ENCODE measurements around the gene PRAME.

The PRAME gene

GRCh38 chr22:22548910-22549309 is 10.2 kb downstream of the PRAME start:
- H3K27me3 ChIP-seq (ENCODE audit: control insufficient read depth, insufficient read depth, low read length): peaks cover 74% of the 10 kb centered on the region
- no peak overlapping the region for H3K9ac ChIP-seq (ENCODE audit: low read depth, low read length)
- H3K4me3 ChIP-seq (ENCODE audit: low read depth, low read length): no peak overlapping the region
- no peaks in the 10 kb centered on the region for H3K4me1 ChIP-seq (ENCODE audit: control insufficient read depth, insufficient read depth, low read length)
- H3K36me3 ChIP-seq (ENCODE audit: control insufficient read depth, insufficient read depth, low read length): no peaks in the 10 kb centered on the region
- no peaks in the 10 kb centered on the region for H3K9me3 ChIP-seq (ENCODE audit: control insufficient read depth, insufficient read depth, low read length)
- no peak overlapping the region for H3K27ac ChIP-seq (ENCODE audit: low read depth, low read length)

GRCh38 chr22:22548317-22548716 is 10.7 kb downstream of the PRAME start:
- no peaks in the 10 kb centered on the region for H3K4me1 ChIP-seq (ENCODE audit: control insufficient read depth, insufficient read depth, low read length)
- H3K4me3 ChIP-seq (ENCODE audit: low read depth, low read length): no peak overlapping the region
- no peak overlapping the region for H3K27ac ChIP-seq (ENCODE audit: low read depth, low read length)
- H3K9ac ChIP-seq (ENCODE audit: low read depth, low read length): no peak overlapping the region
- no peaks in the 10 kb centered on the region for H3K36me3 ChIP-seq (ENCODE audit: control insufficient read depth, insufficient read depth, low read length)
- H3K27me3 ChIP-seq (ENCODE audit: control insufficient read depth, insufficient read depth, low read length): peaks cover 70% of the 10 kb centered on the region
- no peaks in the 10 kb centered on the region for H3K9me3 ChIP-seq (ENCODE audit: control insufficient read depth, insufficient read depth, low read length)

- Histone ChIP-seq H3K27me3 (ENCODE audit: control insufficient read depth, insufficient read depth, low read length) (peaks cover 67% of the 10 kb centered on the region), H3K36me3 (ENCODE audit: control insufficient read depth, insufficient read depth, low read length) (no peaks in the 10 kb centered on the region), H3K9me3 (ENCODE audit: control insufficient read depth, insufficient read depth, low read length) (no peaks in the 10 kb centered on the region)
Observed at GRCh38 chr22:22547692-22548300, 11.3 kb downstream of the PRAME start.

GRCh38 chr22:22547226-22547625 is 11.8 kb downstream of the PRAME start:
- Histone ChIP-seq H3K4me3 (ENCODE audit: low read depth, low read length) (no peak overlapping the region), H3K9ac (ENCODE audit: low read depth, low read length) (no peak overlapping the region), H3K4me1 (ENCODE audit: control insufficient read depth, insufficient read depth, low read length) (no peaks in the 10 kb centered on the region), H3K27ac (ENCODE audit: low read depth, low read length) (no peak overlapping the region), H3K27me3 (ENCODE audit: control insufficient read depth, insufficient read depth, low read length) (peaks cover 68% of the 10 kb centered on the region), H3K9me3 (ENCODE audit: control insufficient read depth, insufficient read depth, low read length) (no peaks in the 10 kb centered on the region), H3K36me3 (ENCODE audit: control insufficient read depth, insufficient read depth, low read length) (no peaks in the 10 kb centered on the region)

More at GRCh38 chr22:22547692-22548300, 11.3 kb downstream of the PRAME start:
- no peak overlapping the region for H3K27ac ChIP-seq (ENCODE audit: low read depth, low read length)
- no peak overlapping the region for H3K4me3 ChIP-seq (ENCODE audit: low read depth, low read length)
- no peaks in the 10 kb centered on the region for H3K4me1 ChIP-seq (ENCODE audit: control insufficient read depth, insufficient read depth, low read length)
- no peak overlapping the region for H3K9ac ChIP-seq (ENCODE audit: low read depth, low read length)

GRCh38 chr22:22546490-22546889 is 12.6 kb downstream of the PRAME start:
- H3K27ac ChIP-seq (ENCODE audit: low read depth, low read length): no peak overlapping the region
- no peaks in the 10 kb centered on the region for H3K9me3 ChIP-seq (ENCODE audit: control insufficient read depth, insufficient read depth, low read length)
- H3K4me3 ChIP-seq (ENCODE audit: low read depth, low read length): no peak overlapping the region
- H3K4me1 ChIP-seq (ENCODE audit: control insufficient read depth, insufficient read depth, low read length): no peaks in the 10 kb centered on the region
- H3K36me3 ChIP-seq (ENCODE audit: control insufficient read depth, insufficient read depth, low read length): no peaks in the 10 kb centered on the region
- no peak overlapping the region for H3K9ac ChIP-seq (ENCODE audit: low read depth, low read length)
- H3K27me3 ChIP-seq (ENCODE audit: control insufficient read depth, insufficient read depth, low read length): peaks cover 68% of the 10 kb centered on the region

- no peaks in the 10 kb centered on the region for H3K4me1 ChIP-seq (ENCODE audit: control insufficient read depth, insufficient read depth, low read length)
- no peaks in the 10 kb centered on the region for H3K36me3 ChIP-seq (ENCODE audit: control insufficient read depth, insufficient read depth, low read length)
- H3K4me3 ChIP-seq (ENCODE audit: low read depth, low read length): no peak overlapping the region
- H3K9me3 ChIP-seq (ENCODE audit: control insufficient read depth, insufficient read depth, low read length): no peaks in the 10 kb centered on the region; the same call in 1 of the 2 replicates
- no peak overlapping the region for H3K9ac ChIP-seq (ENCODE audit: low read depth, low read length)
- H3K27ac ChIP-seq (ENCODE audit: low read depth, low read length): no peak overlapping the region
- H3K27me3 ChIP-seq (ENCODE audit: control insufficient read depth, insufficient read depth, low read length): peaks cover 57% of the 10 kb centered on the region
Observed at GRCh38 chr22:22545084-22545483, 14.0 kb downstream of the PRAME start.

GRCh38 chr22:22538226-22538989 is 20.7 kb downstream of the PRAME start:
- Histone ChIP-seq H3K4me1 (ENCODE audit: control insufficient read depth, insufficient read depth, low read length) (no peaks in the 10 kb centered on the region), H3K27me3 (ENCODE audit: control insufficient read depth, insufficient read depth, low read length) (peaks cover 46% of the 10 kb centered on the region), H3K27ac (ENCODE audit: low read depth, low read length) (no peak overlapping the region)

GRCh38 chr22:22536916-22537315 is 22.1 kb downstream of the PRAME start:
- H3K9me3 ChIP-seq (ENCODE audit: control insufficient read depth, insufficient read depth, low read length): no peaks in the 10 kb centered on the region; the same call in 1 of the 2 replicates
- peaks cover 39% of the 10 kb centered on the region for H3K27me3 ChIP-seq (ENCODE audit: control insufficient read depth, insufficient read depth, low read length)

More at GRCh38 chr22:22538226-22538989, 20.7 kb downstream of the PRAME start:
- Histone ChIP-seq H3K9ac (ENCODE audit: low read depth, low read length) (no peak overlapping the region), H3K9me3 (ENCODE audit: control insufficient read depth, insufficient read depth, low read length) (no peaks in the 10 kb centered on the region; the same call in 1 of the 2 replicates), H3K4me3 (ENCODE audit: low read depth, low read length) (no peak overlapping the region), H3K36me3 (ENCODE audit: control insufficient read depth, insufficient read depth, low read length) (no peaks in the 10 kb centered on the region)

GRCh38 chr22:22536515-22536914 is 22.6 kb downstream of the PRAME start:
- H3K27ac ChIP-seq (ENCODE audit: low read depth, low read length): no peak overlapping the region
- no peak overlapping the region for H3K9ac ChIP-seq (ENCODE audit: low read depth, low read length)
- H3K27me3 ChIP-seq (ENCODE audit: control insufficient read depth, insufficient read depth, low read length): peaks cover 38% of the 10 kb centered on the region
- no peak overlapping the region for H3K4me3 ChIP-seq (ENCODE audit: low read depth, low read length)
- no peaks in the 10 kb centered on the region for H3K4me1 ChIP-seq (ENCODE audit: control insufficient read depth, insufficient read depth, low read length)
- no peaks in the 10 kb centered on the region; the same call in 1 of the 2 replicates for H3K9me3 ChIP-seq (ENCODE audit: control insufficient read depth, insufficient read depth, low read length)
- H3K36me3 ChIP-seq (ENCODE audit: control insufficient read depth, insufficient read depth, low read length): no peaks in the 10 kb centered on the region

More at GRCh38 chr22:22536916-22537315, 22.1 kb downstream of the PRAME start:
- H3K9ac ChIP-seq (ENCODE audit: low read depth, low read length): no peak overlapping the region
- no peak overlapping the region for H3K27ac ChIP-seq (ENCODE audit: low read depth, low read length)
- H3K4me3 ChIP-seq (ENCODE audit: low read depth, low read length): no peak overlapping the region
- H3K4me1 ChIP-seq (ENCODE audit: control insufficient read depth, insufficient read depth, low read length): no peaks in the 10 kb centered on the region
- no peaks in the 10 kb centered on the region for H3K36me3 ChIP-seq (ENCODE audit: control insufficient read depth, insufficient read depth, low read length)

GRCh38 chr22:22535662-22536061 is 23.4 kb downstream of the PRAME start:
- Histone ChIP-seq H3K36me3 (ENCODE audit: control insufficient read depth, insufficient read depth, low read length) (no peaks in the 10 kb centered on the region), H3K27ac (ENCODE audit: low read depth, low read length) (no peak overlapping the region), H3K4me3 (ENCODE audit: low read depth, low read length) (no peak overlapping the region), H3K9ac (ENCODE audit: low read depth, low read length) (no peak overlapping the region), H3K4me1 (ENCODE audit: control insufficient read depth, insufficient read depth, low read length) (no peaks in the 10 kb centered on the region), H3K27me3 (ENCODE audit: control insufficient read depth, insufficient read depth, low read length) (peaks cover 38% of the 10 kb centered on the region), H3K9me3 (ENCODE audit: control insufficient read depth, insufficient read depth, low read length) (no peaks in the 10 kb centered on the region; the same call in 1 of the 2 replicates)
